ENCODE results near the gene BCAS1.

BCAS1 gene

GRCh38 chr20:54070187-54070987 lies at the start of gene BCAS1:
BCAS1 (minus strand) TSS chr20:54070594; CDS start chr20:54058718, 11,876 bp downstream.
- peaks cover 4% of the 10 kb centered on the region for H3K4me1 Mint-ChIP-seq (ENCODE audit: low read depth)
- no peak within 1 kb of the TSS for H3K27ac Mint-ChIP-seq
- H3K9me3 Mint-ChIP-seq, result no peaks in the 10 kb centered on the region
- H3K4me3 Mint-ChIP-seq, result no peak within 1 kb of the TSS
- no peaks in the 10 kb centered on the region for H3K36me3 Mint-ChIP-seq (ENCODE audit: low read depth)
- peaks cover 13% of the 10 kb centered on the region for H3K27me3 Mint-ChIP-seq (ENCODE audit: low read depth)

GRCh38 chr20:54119744-54120143 lies 49.4 kb upstream of the BCAS1 start:
- no peaks in the 10 kb centered on the region for H3K9me3 Mint-ChIP-seq
- H3K27me3 Mint-ChIP-seq (ENCODE audit: low read depth), result no peaks in the 10 kb centered on the region
- H3K4me3 Mint-ChIP-seq, result no peak overlapping the region
- H3K27ac Mint-ChIP-seq, result no peak overlapping the region
- H3K36me3 Mint-ChIP-seq (ENCODE audit: low read depth), result no peaks in the 10 kb centered on the region
- no peaks in the 10 kb centered on the region for H3K4me1 Mint-ChIP-seq (ENCODE audit: low read depth)

- Mint-ChIP-seq H3K9me3 (no peaks in the 10 kb centered on the region), H3K4me3 (no peak overlapping the region), H3K27me3 (ENCODE audit: low read depth) (peaks cover 6% of the 10 kb centered on the region), H3K4me1 (ENCODE audit: low read depth) (no peaks in the 10 kb centered on the region), H3K36me3 (ENCODE audit: low read depth) (no peaks in the 10 kb centered on the region), H3K27ac (no peak overlapping the region)
Measured at GRCh38 chr20:54118220-54119001, 48.0 kb upstream of the BCAS1 start.

- no peak overlapping the region for H3K27ac Mint-ChIP-seq
- H3K4me3 Mint-ChIP-seq, result no peak overlapping the region
- no peaks in the 10 kb centered on the region for H3K9me3 Mint-ChIP-seq
- peaks cover 6% of the 10 kb centered on the region for H3K27me3 Mint-ChIP-seq (ENCODE audit: low read depth)
- no peaks in the 10 kb centered on the region for H3K36me3 Mint-ChIP-seq (ENCODE audit: low read depth)
- no peaks in the 10 kb centered on the region for H3K4me1 Mint-ChIP-seq (ENCODE audit: low read depth)
Measured at GRCh38 chr20:54116550-54117235, 46.3 kb upstream of the BCAS1 start.

- Mint-ChIP-seq H3K4me3 (no peak overlapping the region), H3K27me3 (ENCODE audit: low read depth) (peaks cover 9% of the 10 kb centered on the region), H3K4me1 (ENCODE audit: low read depth) (no peaks in the 10 kb centered on the region), H3K9me3 (no peaks in the 10 kb centered on the region), H3K36me3 (ENCODE audit: low read depth) (no peaks in the 10 kb centered on the region), H3K27ac (no peak overlapping the region)
Measured at GRCh38 chr20:54115172-54115854, 44.9 kb upstream of the BCAS1 start.

- no peaks in the 10 kb centered on the region for H3K4me1 Mint-ChIP-seq (ENCODE audit: low read depth)
- H3K27me3 Mint-ChIP-seq (ENCODE audit: low read depth), result peaks cover 9% of the 10 kb centered on the region
- no peaks in the 10 kb centered on the region for H3K36me3 Mint-ChIP-seq (ENCODE audit: low read depth)
- no peaks in the 10 kb centered on the region for H3K9me3 Mint-ChIP-seq
- no peak overlapping the region for H3K4me3 Mint-ChIP-seq
- H3K27ac Mint-ChIP-seq, result no peak overlapping the region
Measured at GRCh38 chr20:54114109-54114508, 43.7 kb upstream of the BCAS1 start.

GRCh38 chr20:54113566-54113965 lies 43.2 kb upstream of the BCAS1 start:
- Mint-ChIP-seq H3K27me3 (ENCODE audit: low read depth) (peaks cover 9% of the 10 kb centered on the region), H3K27ac (no peak overlapping the region), H3K4me1 (ENCODE audit: low read depth) (no peaks in the 10 kb centered on the region), H3K36me3 (ENCODE audit: low read depth) (no peaks in the 10 kb centered on the region), H3K9me3 (no peaks in the 10 kb centered on the region), H3K4me3 (no peak overlapping the region)

- Mint-ChIP-seq H3K36me3 (ENCODE audit: low read depth) (no peaks in the 10 kb centered on the region), H3K9me3 (no peaks in the 10 kb centered on the region), H3K4me1 (ENCODE audit: low read depth) (no peaks in the 10 kb centered on the region), H3K4me3 (no peak overlapping the region), H3K27ac (no peak overlapping the region), H3K27me3 (ENCODE audit: low read depth) (peaks cover 9% of the 10 kb centered on the region)
Measured at GRCh38 chr20:54112221-54112884, 42.0 kb upstream of the BCAS1 start.

GRCh38 chr20:54111460-54111859 lies 41.1 kb upstream of the BCAS1 start:
- H3K4me1 Mint-ChIP-seq (ENCODE audit: low read depth), result no peaks in the 10 kb centered on the region
- H3K27me3 Mint-ChIP-seq (ENCODE audit: low read depth), result peaks cover 9% of the 10 kb centered on the region
- no peak overlapping the region for H3K4me3 Mint-ChIP-seq
- H3K9me3 Mint-ChIP-seq, result no peaks in the 10 kb centered on the region
- no peaks in the 10 kb centered on the region for H3K36me3 Mint-ChIP-seq (ENCODE audit: low read depth)
- no peak overlapping the region for H3K27ac Mint-ChIP-seq

GRCh38 chr20:54110457-54110856 lies 40.1 kb upstream of the BCAS1 start:
- Mint-ChIP-seq H3K4me3 (no peak overlapping the region), H3K27me3 (ENCODE audit: low read depth) (peaks cover 9% of the 10 kb centered on the region), H3K36me3 (ENCODE audit: low read depth) (no peaks in the 10 kb centered on the region), H3K27ac (no peak overlapping the region), H3K4me1 (ENCODE audit: low read depth) (no peaks in the 10 kb centered on the region), H3K9me3 (no peaks in the 10 kb centered on the region)

GRCh38 chr20:54110041-54110440 lies 39.6 kb upstream of the BCAS1 start:
- Mint-ChIP-seq H3K27me3 (ENCODE audit: low read depth) (peaks cover 9% of the 10 kb centered on the region), H3K4me1 (ENCODE audit: low read depth) (no peaks in the 10 kb centered on the region), H3K36me3 (ENCODE audit: low read depth) (no peaks in the 10 kb centered on the region), H3K9me3 (no peaks in the 10 kb centered on the region), H3K4me3 (no peak overlapping the region), H3K27ac (no peak overlapping the region)

- no peaks in the 10 kb centered on the region for H3K9me3 Mint-ChIP-seq
- no peaks in the 10 kb centered on the region for H3K36me3 Mint-ChIP-seq (ENCODE audit: low read depth)
- peaks cover 10% of the 10 kb centered on the region for H3K27me3 Mint-ChIP-seq (ENCODE audit: low read depth)
- no peaks in the 10 kb centered on the region for H3K4me1 Mint-ChIP-seq (ENCODE audit: low read depth)
- H3K27ac Mint-ChIP-seq, result no peak overlapping the region
- H3K4me3 Mint-ChIP-seq, result no peak overlapping the region
Measured at GRCh38 chr20:54108817-54109216, 38.4 kb upstream of the BCAS1 start.

- Mint-ChIP-seq H3K27me3 (ENCODE audit: low read depth) (peaks cover 9% of the 10 kb centered on the region), H3K4me3 (no peak overlapping the region), H3K36me3 (ENCODE audit: low read depth) (no peaks in the 10 kb centered on the region), H3K4me1 (ENCODE audit: low read depth) (peaks cover 1% of the 10 kb centered on the region), H3K27ac (no peak overlapping the region), H3K9me3 (no peaks in the 10 kb centered on the region)
Measured at GRCh38 chr20:54108326-54108642, 37.9 kb upstream of the BCAS1 start.

Measured in T-helper 1 cell treated with Interleukin-12 subunit alpha and Interleukin-12 subunit beta and Interleukin-4 antibody, amounts not matched to agents 30 μg/mL and 1 μg/mL, for 36 hours (primary cell).